ENCODE measurements around the gene MYL2.

MYL2 gene

DNA sequence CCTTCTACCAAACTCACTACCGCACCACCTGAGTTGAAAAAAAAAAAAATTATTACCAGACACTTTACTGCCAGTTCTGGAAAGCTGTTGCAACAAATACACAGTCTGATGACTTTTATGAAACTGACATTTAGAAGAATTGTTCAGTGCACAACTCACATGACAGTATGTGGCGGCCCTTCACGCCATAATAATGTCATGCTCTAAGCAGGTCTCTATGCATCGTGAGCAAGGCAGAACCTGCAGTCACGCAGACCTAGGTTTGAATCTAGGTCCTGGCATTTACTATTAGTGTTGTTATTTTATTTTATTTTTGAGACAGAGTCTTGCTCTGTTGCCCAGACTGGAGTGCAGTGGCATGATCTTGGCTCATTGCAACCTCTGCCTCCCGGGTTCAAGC, 8.1 kb downstream of the MYL2 start:
- Histone ChIP-seq H3K27me3 (replicated peaks) (no peaks in the 10 kb centered on the region), H3K36me3 (replicated peaks) (no peaks in the 10 kb centered on the region), H3K4me3 (ENCODE audit: low read depth, low read length) (no peak overlapping the region), H3K27ac (no peak overlapping the region)
- TF ChIP-seq, protein P1, sequence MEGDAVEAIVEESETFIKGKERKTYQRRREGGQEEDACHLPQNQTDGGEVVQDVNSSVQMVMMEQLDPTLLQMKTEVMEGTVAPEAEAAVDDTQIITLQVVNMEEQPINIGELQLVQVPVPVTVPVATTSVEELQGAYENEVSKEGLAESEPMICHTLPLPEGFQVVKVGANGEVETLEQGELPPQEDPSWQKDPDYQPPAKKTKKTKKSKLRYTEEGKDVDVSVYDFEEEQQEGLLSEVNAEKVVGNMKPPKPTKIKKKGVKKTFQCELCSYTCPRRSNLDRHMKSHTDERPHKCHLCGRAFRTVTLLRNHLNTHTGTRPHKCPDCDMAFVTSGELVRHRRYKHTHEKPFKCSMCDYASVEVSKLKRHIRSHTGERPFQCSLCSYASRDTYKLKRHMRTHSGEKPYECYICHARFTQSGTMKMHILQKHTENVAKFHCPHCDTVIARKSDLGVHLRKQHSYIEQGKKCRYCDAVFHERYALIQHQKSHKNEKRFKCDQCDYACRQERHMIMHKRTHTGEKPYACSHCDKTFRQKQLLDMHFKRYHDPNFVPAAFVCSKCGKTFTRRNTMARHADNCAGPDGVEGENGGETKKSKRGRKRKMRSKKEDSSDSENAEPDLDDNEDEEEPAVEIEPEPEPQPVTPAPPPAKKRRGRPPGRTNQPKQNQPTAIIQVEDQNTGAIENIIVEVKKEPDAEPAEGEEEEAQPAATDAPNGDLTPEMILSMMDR (IDR thresholded peaks at IDR 0.05; ENCODE audit: low read depth, low read length, missing control alignments) = no peak
- in situ Hi-C loops (cut with HindIII; ENCODE audit: low pct_ligation_motif_present, low sequenced_read_pairs) = no loop called here
- DNase-seq = no peak

GRCh38 chr12:110908377-110909152, 11.8 kb downstream of the MYL2 start:
- no peak for DNase-seq
- H3K27me3 ChIP-seq (replicated peaks) = no peaks in the 10 kb centered on the region

DNA sequence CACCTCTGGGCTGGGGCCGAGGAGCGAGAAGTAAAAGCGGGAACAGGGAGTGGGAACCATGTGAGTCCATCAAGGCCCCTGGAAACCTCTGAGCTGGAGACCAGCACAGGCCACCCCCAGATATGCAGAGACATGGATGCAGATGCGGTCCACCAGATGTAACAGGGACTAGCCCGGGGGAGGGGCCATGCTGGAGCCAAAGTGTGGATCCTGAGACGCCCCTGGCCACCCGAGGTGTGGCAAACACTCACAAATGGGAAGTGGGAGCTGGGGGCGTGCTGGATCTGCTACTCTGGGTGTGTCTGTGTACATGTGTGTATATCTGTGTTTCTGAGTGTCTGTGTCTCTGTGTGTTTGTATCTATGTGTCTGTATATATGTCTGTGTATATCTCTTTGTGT, 12.8 kb downstream of the MYL2 start:
- in situ Hi-C loops (cut with HindIII; ENCODE audit: low pct_ligation_motif_present, low sequenced_read_pairs) = no loop called here
- no peak for DNase-seq

More at GRCh38 chr12:110908377-110909152, 11.8 kb downstream of the MYL2 start:
- TF ChIP-seq, protein P1 (IDR thresholded peaks at IDR 0.05; ENCODE audit: low read depth, low read length, missing control alignments) = no peak
- H3K4me3 ChIP-seq (ENCODE audit: low read depth, low read length) = no peak overlapping the region
- in situ Hi-C loops (cut with HindIII; ENCODE audit: low pct_ligation_motif_present, low sequenced_read_pairs) = no loop called here
- no peak overlapping the region for H3K27ac ChIP-seq
- H3K36me3 ChIP-seq (replicated peaks) = no peaks in the 10 kb centered on the region

GRCh38 chr12:110906985-110907384, 13.4 kb downstream of the MYL2 start:
- DNase-seq = peak; percentile 31
- in situ Hi-C loops (cut with HindIII; ENCODE audit: low pct_ligation_motif_present, low sequenced_read_pairs) = no loop called here
- Histone ChIP-seq H3K27me3 (replicated peaks) (no peaks in the 10 kb centered on the region), H3K36me3 (replicated peaks) (no peaks in the 10 kb centered on the region), H3K27ac (no peak overlapping the region), H3K4me3 (ENCODE audit: low read depth, low read length) (no peak overlapping the region)
- TF ChIP-seq, protein P1 (IDR thresholded peaks at IDR 0.05; ENCODE audit: low read depth, low read length, missing control alignments) = no peak

More for the DNA sequence above, 12.8 kb downstream of the MYL2 start:
- Histone ChIP-seq H3K27me3 (replicated peaks) (no peaks in the 10 kb centered on the region), H3K4me3 (ENCODE audit: low read depth, low read length) (no peak overlapping the region), H3K27ac (no peak overlapping the region), H3K36me3 (replicated peaks) (no peaks in the 10 kb centered on the region)
- TF ChIP-seq, protein P1 (IDR thresholded peaks at IDR 0.05; ENCODE audit: low read depth, low read length, missing control alignments) = no peak

DNA sequence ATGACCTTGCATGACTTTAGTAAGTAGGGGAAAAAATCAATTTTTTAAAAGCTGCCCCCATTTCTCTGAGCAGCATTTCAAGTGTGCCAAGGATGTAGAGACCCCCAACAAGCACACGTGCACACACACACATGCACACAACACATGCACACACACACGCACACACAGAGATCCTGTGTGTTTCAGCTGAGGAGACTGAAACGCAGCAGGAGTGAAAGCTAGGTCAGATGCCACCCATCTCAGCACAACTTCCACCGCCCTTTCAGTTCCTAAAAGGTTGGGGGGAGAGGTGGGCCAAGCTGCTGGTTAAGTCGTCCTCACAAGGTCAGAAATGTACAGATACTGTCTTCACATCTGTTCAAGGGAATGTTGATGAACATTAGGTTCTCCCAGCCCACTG, 13.9 kb downstream of the MYL2 start:
- DNase-seq = no peak
- in situ Hi-C loops (cut with HindIII; ENCODE audit: low pct_ligation_motif_present, low sequenced_read_pairs) = no loop called here
- Histone ChIP-seq H3K27me3 (replicated peaks) (no peaks in the 10 kb centered on the region), H3K4me3 (ENCODE audit: low read depth, low read length) (no peak overlapping the region), H3K36me3 (replicated peaks) (no peaks in the 10 kb centered on the region), H3K27ac (no peak overlapping the region)
- TF ChIP-seq, protein P1 (IDR thresholded peaks at IDR 0.05; ENCODE audit: low read depth, low read length, missing control alignments) = no peak

DNA sequence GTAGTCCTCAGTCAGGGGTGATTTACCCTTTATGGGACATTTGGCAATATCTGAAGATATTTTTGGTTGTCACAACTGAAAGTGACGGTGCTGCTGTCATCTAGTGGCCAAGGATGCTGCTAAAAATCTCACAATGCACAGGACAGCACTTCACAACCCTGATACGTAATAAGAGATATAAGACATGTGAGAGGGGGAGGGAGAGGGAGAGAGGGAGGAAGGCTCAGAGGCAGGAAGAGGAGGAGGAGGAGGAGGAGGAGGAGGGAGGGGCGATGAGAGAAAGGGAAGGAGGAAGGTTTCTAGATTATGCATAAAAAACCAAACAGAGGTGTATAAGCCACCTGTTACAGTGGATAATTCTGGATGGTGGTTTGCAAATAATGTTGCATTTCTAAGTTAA, 14.3 kb downstream of the MYL2 start:
- no peaks in the 10 kb centered on the region for H3K27me3 ChIP-seq (replicated peaks)
- TF ChIP-seq, protein P1 (IDR thresholded peaks at IDR 0.05; ENCODE audit: low read depth, low read length, missing control alignments) = no peak
- H3K4me3 ChIP-seq (ENCODE audit: low read depth, low read length) = no peak overlapping the region
- no peak overlapping the region for H3K27ac ChIP-seq
- no peaks in the 10 kb centered on the region for H3K36me3 ChIP-seq (replicated peaks)
- no peak for DNase-seq
- in situ Hi-C loops (cut with HindIII; ENCODE audit: low pct_ligation_motif_present, low sequenced_read_pairs) = no loop called here

Measured in brain microvascular endothelial cell (primary cell).